Skin of body (tissue), 2 donors: ENCODE results near the gene COA3. TPM values are rescaled to one million over a fixed set of nuclear protein-coding genes. Genes with fewer than 3 reads are reported as not detected.

Source experiments
- DNase-seq: peaks from one replicate; lab custom pipeline; 2025; lab: John Stamatoyannopoulos, UW
- total RNA-seq: library from RNA; depleted of rRNA; stranded (reverse); fragments of >200 nt; gene quantifications from one replicate; pipeline ENCODE4 v1.2.3, GENCODE V29; 2014

The COA3 gene
- total RNA-seq, 1 donor from 2014 or later = 41.6 TPM

GRCh38 chr17:42818379-42818778 lies 19.9 kb upstream of the COA3 start:
- no peak for DNase-seq

DNA sequence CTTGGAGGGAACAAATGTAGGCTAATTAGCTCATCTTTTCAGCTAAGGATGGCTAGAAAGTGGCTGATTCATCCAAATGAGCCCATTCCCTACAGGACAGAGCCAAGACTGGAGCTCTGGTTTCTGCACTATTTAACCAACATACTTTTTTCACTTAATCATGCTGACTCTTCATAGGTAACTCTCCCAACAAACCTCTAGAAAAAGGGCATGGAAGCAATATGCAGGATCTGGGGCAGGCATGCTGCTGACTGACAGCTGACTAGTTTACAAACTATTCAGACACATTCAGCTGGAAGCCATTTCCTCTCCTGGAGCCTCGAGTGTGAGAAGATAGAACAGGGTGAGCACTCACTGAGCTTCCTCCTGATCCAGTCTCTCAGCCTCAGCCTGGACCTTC lies 19.4 kb upstream of the COA3 start:
- DNase-seq = no peak

GRCh38 chr17:42814633-42815399 lies 16.3 kb upstream of the COA3 start:
- DNase-seq = no peak

DNA sequence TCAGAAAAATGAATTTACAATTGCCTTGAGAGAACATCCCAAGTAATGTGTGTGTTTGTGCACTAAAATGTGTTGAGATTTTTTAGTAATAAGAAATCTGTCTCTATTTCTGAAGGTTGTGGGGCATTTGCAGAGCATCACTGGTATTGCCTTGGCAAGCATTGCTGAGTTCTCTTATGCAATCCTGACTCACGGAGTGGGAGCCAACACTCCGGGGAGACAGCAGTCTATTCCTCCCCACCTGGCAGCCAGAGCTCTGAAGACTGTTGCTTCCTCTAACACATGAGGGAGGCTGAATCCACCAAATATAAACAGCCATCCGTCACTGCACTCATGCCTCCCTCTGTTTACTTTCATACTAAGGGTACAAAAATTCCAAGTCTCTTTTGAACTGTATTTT lies 10.7 kb upstream of the COA3 start:
- DNase-seq = no peak

GRCh38 chr17:42806249-42806648 lies 7.7 kb upstream of the COA3 start:
- no peak for DNase-seq

- DNase-seq = no peak
Measured at GRCh38 chr17:42804918-42805367, 6.4 kb upstream of the COA3 start.

DNA sequence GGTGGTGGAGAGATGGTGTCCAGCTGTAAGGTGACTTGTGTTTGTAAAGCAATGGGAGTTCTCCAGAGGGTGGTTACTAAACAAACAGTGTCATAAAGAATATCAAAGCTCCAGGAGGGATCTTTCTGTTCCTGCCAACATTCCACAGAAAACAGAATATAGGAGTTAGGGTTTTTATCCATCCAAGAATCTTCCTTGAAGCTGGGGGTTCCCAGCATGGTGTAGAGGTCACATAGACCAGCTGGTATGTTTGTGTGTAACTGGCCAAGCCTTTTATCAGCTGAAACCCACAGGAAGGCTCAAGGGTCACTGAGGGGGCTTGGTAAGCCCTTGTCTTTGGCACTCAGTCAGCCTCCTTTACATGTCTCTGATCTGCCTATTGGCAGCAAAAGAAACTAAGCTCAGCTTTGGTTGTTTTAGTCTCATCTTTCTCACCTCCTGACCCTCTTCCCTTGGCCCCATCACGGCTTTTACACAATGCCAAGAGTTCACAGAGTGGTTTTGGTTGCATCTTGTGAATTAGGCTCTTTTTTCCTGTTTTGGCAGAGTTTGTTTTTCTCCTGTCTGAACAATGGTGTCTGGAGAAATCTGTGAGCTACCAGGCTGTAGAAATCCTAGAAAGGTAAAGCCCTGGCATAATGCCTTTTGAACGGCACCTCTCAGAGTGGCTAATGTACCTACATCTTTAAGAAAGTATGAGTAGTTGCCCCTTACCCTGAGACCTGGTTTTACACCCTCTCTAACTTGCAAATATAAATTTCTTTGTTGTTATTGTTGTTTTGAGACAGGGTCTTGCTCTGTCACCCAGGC lies 4.8 kb upstream of the COA3 start:
- DNase-seq = no peak

DNA sequence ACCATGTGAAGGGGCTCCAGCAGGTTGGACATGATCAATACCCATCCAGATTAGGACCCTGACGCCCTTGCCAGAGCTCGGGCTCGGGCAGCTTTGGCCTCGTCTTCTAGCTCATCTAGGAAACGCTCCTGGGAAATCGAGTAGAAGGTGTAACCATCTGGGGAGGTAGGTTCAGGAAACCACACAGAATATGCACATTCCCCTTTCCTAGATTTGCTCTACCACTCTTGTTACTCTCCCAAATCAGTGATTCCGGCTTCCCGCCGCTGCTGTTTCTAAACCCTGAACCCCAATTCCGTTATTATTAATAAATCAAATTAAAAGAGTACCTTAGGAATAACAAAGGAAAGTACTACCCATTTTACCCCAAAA lies 507 bp downstream of the COA3 start:
- no peak for DNase-seq

- DNase-seq = no peak
Measured at GRCh38 chr17:42797067-42798007, 1.2 kb downstream of the COA3 start.

GRCh38 chr17:42796066-42796758 lies 2.3 kb downstream of the COA3 start:
- DNase-seq = no peak

GRCh38 chr17:42795465-42795864 lies 3.0 kb downstream of the COA3 start:
- DNase-seq = no peak

GRCh38 chr17:42795061-42795460 lies 3.4 kb downstream of the COA3 start:
- DNase-seq = no peak

DNA sequence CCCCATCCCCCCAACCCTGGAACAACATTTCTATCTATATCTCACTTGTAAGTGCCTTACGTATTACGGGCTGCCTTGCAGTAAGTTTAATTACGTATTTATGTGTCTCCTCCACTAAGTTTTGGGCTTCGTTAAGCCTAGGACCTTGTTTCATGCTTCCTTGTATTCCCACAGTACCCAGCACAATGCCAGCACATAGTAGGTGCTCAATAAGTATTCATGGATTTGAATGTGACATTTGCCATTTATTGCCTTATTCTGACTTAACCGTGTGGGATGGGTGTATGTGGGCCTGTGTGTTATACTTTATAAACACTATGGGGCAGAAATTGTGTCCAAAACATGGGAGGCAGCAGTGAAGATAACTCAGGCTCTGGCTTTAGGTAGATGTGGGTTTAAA lies 6.0 kb downstream of the COA3 start:
- no peak for DNase-seq

- DNase-seq = no peak
Measured at GRCh38 chr17:42791948-42792347, 6.6 kb downstream of the COA3 start.

DNA sequence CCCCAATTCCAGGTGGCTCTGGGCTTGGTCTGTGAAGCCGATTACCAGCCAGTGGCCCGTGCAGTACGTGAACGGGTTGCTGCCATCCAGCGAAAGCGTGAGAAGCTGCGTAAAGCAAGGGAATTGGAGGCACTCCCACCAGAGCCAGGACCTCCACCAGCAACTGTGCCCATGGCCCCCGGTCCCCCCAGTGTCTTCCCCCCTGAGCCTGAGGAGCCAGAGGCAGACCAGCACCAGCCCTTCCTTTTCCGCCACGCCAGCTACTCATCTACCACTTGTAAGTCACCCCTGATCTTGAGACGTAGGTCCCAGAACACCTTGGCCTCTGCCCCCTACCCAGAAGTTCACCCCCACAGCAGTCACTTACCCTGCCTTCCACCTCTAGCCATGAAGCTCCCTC lies 11.2 kb downstream of the COA3 start:
- no peak for DNase-seq

DNA sequence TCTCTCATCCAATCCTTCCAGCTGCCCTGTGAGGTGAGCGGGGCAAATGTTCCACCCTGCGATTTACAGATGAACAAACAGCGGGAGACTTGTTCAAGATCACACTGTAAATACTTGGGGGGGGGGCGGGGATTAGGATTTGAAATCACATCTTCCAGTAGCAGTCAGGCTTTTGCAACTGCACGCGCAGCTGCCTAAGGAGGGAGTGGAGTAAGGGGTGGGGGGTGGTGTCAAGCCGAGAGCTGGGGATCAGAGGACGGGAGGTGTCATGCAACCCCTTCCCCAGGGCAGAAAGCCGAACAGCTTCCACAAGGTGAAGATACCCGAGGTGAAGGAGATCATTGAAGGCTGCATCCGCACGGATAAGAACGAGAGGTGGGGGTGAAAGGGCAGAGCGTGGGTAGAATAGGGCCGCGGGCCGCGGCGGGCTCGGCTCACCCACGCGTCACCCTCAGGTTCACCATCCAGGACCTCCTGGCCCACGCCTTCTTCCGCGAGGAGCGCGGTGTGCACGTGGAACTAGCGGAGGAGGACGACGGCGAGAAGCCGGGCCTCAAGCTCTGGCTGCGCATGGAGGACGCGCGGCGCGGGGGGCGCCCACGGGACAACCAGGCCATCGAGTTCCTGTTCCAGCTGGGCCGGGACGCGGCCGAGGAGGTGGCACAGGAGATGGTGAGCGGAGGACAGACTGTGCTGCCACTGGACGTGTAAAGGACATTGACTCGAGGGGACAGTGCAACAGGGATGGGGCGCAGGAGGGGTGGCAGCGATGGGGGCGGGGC lies 13.5 kb downstream of the COA3 start:
- DNase-seq = no peak

- DNase-seq = no peak
Measured at GRCh38 chr17:42784409-42784808, 14.1 kb downstream of the COA3 start.

- DNase-seq = no peak
Measured at GRCh38 chr17:42783791-42784138, 14.7 kb downstream of the COA3 start.

DNA sequence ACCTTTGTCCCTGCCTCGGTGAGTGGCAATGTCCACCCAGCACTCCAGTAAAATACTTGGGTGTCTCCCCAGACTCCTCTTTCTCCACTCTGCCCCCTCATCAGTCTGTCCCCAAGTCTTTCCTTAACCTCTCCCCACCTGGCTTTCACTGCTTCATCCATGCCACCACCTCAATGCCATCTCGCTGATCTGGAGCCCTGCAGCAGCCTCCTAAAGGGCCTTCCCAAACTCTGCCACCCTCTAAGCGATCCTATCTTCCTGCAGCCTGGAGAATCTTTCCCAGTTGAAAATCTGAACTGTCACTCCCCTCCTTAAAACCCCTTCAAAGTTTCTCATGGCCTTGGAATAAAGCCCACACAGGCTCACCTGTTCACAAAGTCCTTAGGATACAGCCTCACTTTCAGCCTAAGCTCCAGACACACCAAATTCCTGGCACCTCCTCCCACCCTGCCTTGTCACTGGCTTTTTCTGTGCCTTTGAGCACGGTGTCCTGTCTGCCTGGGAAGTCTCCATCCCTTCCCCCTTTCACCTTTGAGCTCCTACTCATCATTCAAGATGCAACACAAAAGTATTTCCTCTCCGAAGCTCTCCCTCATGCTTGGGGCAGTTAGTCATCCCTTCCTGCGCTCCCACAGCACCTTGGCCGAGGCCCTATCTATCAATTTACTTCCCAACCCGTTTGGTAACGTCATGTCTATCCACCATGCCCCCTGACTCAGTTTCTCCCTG lies 15.3 kb downstream of the COA3 start:
- DNase-seq = no peak
